HG03342 (cell line): ENCODE measurements around the gene TMOD4.
"Not testable (repeated sequence)": the region's sequence is repeated elsewhere in the genome, so short reads cannot be mapped to it uniquely, and the experiment has no call there.

Experiments
- ATAC-seq: cut with Tn5 transposase; IDR thresholded peaks from one replicate; pipeline ENCODE4 v1.9.1; 2021; ENCODE audit warnings: mild to moderate bottlenecking, moderate library complexity; ENCODE audit not compliant: unreplicated experiment

The TMOD4 gene

GRCh38 chr1:151175863-151176262, at the start of gene TMOD4:
Gene TMOD4 (minus strand): TSS chr1:151175981. CDS start chr1:151174875, 1,106 bp downstream.
- ATAC-seq: no peak

- no peak for ATAC-seq
Measured at GRCh38 chr1:151222130-151222529, 46.3 kb upstream of the TMOD4 start.

GRCh38 chr1:151221616-151222015, 45.8 kb upstream of the TMOD4 start:
- no peak for ATAC-seq

- no peak for ATAC-seq
Measured at GRCh38 chr1:151213560-151213959, 37.8 kb upstream of the TMOD4 start.

- no peak for ATAC-seq
Measured at GRCh38 chr1:151211972-151212705, 36.4 kb upstream of the TMOD4 start.

- no peak for ATAC-seq
Measured at GRCh38 chr1:151210830-151211229, 35.0 kb upstream of the TMOD4 start.

- ATAC-seq: not testable (repeated sequence)
Measured at GRCh38 chr1:151205381-151205965, 29.7 kb upstream of the TMOD4 start.

- ATAC-seq: no peak
Measured at GRCh38 chr1:151199873-151200581, 24.2 kb upstream of the TMOD4 start.

GRCh38 chr1:151198254-151199127, 22.7 kb upstream of the TMOD4 start, which contains the start of gene PIP5K1A:
Gene PIP5K1A (plus strand): TSS chr1:151198552. CDS start chr1:151198997, 445 bp downstream.
- peak; percentile 85 for ATAC-seq

GRCh38 chr1:151197863-151198253, 22.1 kb upstream of the TMOD4 start:
- no peak for ATAC-seq

- ATAC-seq: no peak
Measured at GRCh38 chr1:151196292-151196800, 20.6 kb upstream of the TMOD4 start.

- not testable (repeated sequence) for ATAC-seq
Measured at GRCh38 chr1:151194894-151195594, 19.3 kb upstream of the TMOD4 start.

GRCh38 chr1:151193856-151194255, 18.1 kb upstream of the TMOD4 start:
- no peak for ATAC-seq

GRCh38 chr1:151193304-151193703, 17.5 kb upstream of the TMOD4 start:
- no peak for ATAC-seq

- no peak for ATAC-seq
Measured at GRCh38 chr1:151192047-151192446, 16.3 kb upstream of the TMOD4 start.

GRCh38 chr1:151189637-151190445, 14.1 kb upstream of the TMOD4 start, which contains the start of gene VPS72:
Gene VPS72 (minus strand): TSS chr1:151190197. CDS start chr1:151190121, 76 bp downstream.
- peak; percentile 89 for ATAC-seq

- ATAC-seq: not testable (repeated sequence)
Measured at GRCh38 chr1:151188667-151189066, 12.9 kb upstream of the TMOD4 start.

GRCh38 chr1:151187205-151187604, 11.4 kb upstream of the TMOD4 start:
- no peak for ATAC-seq

GRCh38 chr1:151184211-151184610, 8.4 kb upstream of the TMOD4 start:
- ATAC-seq: no peak
